Right kidney (tissue), 1 donor: ENCODE results near the gene RBM26.
"Not testable (repeated sequence)": the region's sequence is repeated elsewhere in the genome, so short reads cannot be mapped to it uniquely, and the experiment has no call there.

Source experiments
- DNase-seq: peaks from one replicate; pipeline ENCODE4 v3.0.0-alpha.2; 2016

The RBM26 gene

GRCh38 chr13:79336966-79337365 lies 69.1 kb downstream of the RBM26 start:
- DNase-seq = no peak

- DNase-seq = no peak
These were observed 77.5 kb downstream of the RBM26 start for GRCh38 chr13:79328510-79328909.

- DNase-seq = no peak
These were observed 85.6 kb downstream of the RBM26 start for GRCh38 chr13:79320433-79320832.

- DNase-seq = no peak
These were observed 87.4 kb downstream of the RBM26 start for GRCh38 chr13:79318664-79319063.

DNA sequence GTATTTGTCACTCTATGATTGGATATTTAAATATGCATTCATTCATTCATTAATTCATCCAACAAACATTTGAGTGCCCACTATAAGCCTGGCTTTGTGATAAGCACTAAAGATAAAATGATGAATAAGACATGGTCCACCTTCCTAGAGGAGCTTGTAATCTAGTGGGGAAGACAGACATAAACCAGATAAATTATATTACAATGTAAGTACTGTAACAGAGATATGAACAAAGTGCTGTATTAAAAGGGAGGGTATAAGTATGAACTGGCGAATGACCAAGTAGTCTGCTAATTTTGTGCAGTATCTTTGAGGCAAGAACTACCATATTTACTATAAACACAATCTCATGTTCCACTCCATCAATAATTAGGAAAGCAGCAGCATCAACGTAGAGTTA lies 88.2 kb downstream of the RBM26 start:
- DNase-seq = no peak

GRCh38 chr13:79314652-79315051 lies 91.4 kb downstream of the RBM26 start:
- no peak for DNase-seq

- no peak for DNase-seq
These were observed 93.7 kb downstream of the RBM26 start for GRCh38 chr13:79312340-79312855.

DNA sequence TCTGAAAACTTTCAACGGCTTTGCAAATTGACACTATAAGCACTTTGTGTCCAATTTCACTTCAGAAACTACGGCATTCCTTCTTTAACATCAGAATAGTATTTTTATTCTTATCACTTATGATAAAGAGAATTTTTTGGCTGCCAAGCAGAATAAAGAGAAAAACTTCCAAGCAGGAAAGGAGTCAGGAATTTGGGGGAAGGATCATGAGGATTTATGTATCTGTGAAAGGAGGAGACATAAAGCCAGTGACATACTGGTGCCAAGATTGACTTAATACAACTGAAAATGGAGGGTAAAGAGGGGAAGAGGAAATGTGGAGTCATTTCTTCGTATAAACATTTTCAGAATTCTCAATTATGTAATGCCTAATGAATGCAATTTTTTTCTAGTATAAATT lies 94.7 kb downstream of the RBM26 start:
- no peak for DNase-seq

DNA sequence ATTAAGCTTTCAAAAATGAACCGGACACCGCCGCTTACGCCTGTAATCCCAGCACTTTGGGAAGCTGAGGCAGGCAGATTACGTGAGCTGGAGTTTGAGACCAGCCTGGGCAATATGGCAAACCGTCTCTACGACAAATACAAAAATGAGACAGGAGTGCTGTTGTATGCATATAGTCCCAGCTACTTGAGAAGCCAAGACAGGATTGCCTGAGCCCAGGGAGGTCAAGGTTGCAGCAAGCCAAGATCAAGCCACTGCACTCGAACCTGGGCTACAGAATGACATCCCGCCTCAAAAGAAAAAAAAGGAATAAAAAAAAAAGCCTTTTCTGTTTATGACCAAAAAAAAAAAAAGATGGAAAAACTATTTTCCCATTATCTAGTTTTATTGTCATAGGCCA lies 96.4 kb downstream of the RBM26 start:
- peak; percentile 3 for DNase-seq

GRCh38 chr13:79307866-79308298 lies 98.2 kb downstream of the RBM26 start:
- no peak for DNase-seq

GRCh38 chr13:79307433-79307861 lies 98.6 kb downstream of the RBM26 start:
- DNase-seq = no peak

DNA sequence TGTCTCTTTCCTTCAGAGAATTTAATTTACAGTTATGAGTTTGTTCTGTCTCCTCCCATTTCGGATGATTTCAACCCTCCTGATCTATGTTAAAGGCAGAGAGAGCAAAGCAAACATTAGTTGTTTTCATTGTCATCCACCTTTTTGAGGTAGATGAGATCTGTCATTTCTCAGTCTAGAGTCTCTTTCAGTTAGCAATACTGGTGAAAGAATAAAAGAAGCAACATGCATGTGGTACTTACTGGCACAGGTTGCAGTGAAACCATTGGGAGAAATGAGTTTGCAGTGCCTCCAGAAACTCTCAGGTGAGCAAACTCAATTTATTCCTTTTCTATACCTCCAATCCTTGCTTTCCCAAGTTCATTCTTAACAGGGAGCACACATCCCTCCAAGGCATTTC lies 99.4 kb downstream of the RBM26 start:
- no peak for DNase-seq

GRCh38 chr13:79297128-79297527 lies 108.9 kb downstream of the RBM26 start:
- no peak for DNase-seq

DNA sequence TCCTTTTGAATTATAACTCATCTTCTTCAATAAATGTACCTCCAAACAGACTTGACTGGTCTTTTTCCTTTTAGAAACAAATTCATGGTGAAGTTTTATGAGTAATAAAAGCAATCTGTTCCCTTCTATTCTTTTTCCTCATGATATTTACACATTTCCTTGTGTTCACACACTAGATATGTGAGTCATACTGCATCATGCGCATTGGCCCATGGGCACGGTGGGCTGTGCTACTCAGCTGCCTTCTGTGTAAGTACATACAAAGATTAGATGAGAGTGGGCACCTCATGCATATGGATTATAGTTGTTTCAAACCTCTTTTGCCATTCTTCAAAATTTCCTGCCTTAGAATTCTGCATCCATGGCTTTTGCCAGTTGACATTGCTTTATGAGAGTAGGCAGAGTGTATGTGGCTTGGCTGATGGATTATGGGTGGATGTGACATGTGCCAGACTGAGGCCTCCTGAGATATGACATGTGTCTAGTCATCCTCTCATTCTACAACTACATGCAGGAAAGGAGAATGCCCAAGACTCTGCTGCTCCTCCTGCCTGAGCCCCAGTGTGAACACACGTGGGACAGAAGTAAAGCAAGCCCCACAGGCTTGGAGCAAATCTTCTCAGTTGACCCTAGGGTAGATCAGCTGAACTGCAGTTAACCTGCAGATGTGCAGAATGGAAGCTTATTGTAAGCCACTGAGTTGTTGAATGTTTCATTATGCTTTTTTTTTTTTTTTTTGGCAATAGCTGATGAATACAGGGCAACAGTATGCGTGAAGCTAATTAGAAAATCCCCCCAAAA lies 109.9 kb downstream of the RBM26 start:
- DNase-seq = no peak

- DNase-seq = no peak
These were observed 115.3 kb downstream of the RBM26 start for GRCh38 chr13:79290595-79291244.

GRCh38 chr13:79289571-79289970 lies 116.5 kb downstream of the RBM26 start:
- DNase-seq = no peak

DNA sequence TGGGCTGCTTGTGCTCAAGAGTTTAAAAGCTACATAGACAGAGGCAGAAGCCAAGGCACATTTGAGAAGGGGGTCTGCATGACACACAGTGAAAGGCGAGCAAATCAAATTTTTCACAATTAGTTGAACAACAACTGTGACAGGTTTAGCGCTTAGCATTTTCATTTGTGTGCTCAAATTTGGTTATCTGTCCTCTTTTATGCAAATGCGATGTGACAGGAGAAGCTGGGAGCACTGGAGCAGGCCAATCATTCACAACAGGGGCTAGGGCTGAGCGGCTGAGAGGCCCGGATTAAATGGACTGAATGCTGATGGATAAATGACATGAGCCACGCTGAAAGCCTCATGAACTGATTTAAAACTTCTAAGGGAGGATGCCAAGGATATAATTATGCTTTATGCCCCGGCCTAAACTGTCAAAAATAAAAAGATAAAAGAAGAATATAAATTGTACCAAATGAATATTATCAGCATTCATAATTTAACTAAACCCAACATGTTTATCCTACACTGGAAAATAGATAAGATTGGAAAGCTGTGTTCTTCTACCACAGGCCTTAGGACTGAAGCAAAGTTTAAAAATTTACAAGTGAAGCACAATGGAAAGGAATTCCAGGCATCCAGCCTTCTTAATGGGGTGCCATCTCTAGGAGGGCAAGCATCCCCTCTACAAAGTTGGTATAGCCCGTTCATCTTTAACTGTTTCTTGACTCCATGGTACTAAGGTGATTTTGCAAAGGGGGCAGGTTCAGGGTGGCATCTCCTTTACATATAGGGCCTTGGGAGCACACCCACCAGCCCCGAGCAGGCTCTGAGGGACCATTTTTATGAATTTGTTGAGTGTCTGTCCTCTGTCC lies 117.9 kb downstream of the RBM26 start:
- no peak for DNase-seq

GRCh38 chr13:79285159-79285558 lies 120.9 kb downstream of the RBM26 start:
- DNase-seq = no peak

GRCh38 chr13:79283742-79284141 lies 122.3 kb downstream of the RBM26 start:
- DNase-seq = no peak

GRCh38 chr13:79282976-79283375 lies 123.1 kb downstream of the RBM26 start:
- DNase-seq = no peak

DNA sequence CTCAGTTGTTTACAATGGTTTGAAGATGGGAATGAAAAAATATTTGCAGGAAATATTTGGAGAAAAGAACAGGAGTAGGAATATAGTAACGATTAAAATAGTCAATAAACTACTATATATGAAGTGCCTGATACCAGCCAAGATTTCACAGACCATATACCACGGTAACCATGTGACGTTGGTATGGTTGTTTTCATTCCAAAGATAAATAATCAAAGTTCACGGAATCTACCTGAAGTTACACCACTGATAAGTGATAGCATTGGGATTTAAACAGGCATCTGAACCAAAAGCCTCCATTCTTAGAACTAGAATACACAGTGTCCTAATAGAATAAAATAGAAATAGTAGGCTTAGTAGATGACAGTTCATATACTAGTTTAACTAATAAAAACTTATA lies 123.5 kb downstream of the RBM26 start:
- no peak for DNase-seq

DNA sequence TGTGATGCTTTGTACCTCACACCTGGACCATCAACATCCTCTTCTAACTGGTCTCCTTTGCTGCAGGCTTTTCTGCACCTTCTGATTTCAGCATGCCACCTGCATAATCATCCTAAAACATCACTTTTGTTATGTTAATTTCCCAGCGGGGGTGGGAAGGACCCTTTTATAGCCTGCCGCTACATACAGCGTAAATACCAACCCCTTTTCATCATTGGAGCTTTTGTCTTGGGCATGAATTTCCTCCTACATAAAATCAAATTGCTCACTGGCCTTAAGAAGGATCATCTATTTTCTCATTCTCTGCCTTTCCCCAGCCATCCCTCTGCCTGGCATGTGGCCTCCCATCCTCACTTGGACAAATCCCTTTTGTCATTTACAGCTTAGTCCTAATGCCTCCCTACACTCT lies 124.7 kb downstream of the RBM26 start:
- DNase-seq = no peak

- DNase-seq = not testable (repeated sequence)
These were observed 126.3 kb downstream of the RBM26 start for GRCh38 chr13:79279735-79280134.
